AG10803 (cell line): ENCODE data around the gene TTLL11.
"Not testable (repeated sequence)": the region's sequence is repeated elsewhere in the genome, so short reads cannot be mapped to it uniquely, and the experiment has no call there.

ENCODE experiments used
- DNase-seq: peaks from one replicate; pipeline ENCODE4 v3.0.0; 2010; ENCODE audit warnings: low read depth
- H3K4me3 ChIP-seq: 2 replicates; pipeline ENCODE4 v1.5.1; 2011; ENCODE audit warnings: mild to moderate bottlenecking, low read length, control low read depth
- CTCF ChIP-seq: conservative IDR thresholded peaks from 2 replicates; pipeline ENCODE4 v1.5.1; 2011; ENCODE audit warnings: mild to moderate bottlenecking, low read length, control low read depth, inconsistent platforms

The TTLL11 gene

GRCh38 chr9:121801579-121801978, 291.5 kb downstream of the TTLL11 start:
- H3K4me3 ChIP-seq: no peak overlapping the region
- no peak for TF ChIP-seq CTCF
- DNase-seq: no peak

DNA sequence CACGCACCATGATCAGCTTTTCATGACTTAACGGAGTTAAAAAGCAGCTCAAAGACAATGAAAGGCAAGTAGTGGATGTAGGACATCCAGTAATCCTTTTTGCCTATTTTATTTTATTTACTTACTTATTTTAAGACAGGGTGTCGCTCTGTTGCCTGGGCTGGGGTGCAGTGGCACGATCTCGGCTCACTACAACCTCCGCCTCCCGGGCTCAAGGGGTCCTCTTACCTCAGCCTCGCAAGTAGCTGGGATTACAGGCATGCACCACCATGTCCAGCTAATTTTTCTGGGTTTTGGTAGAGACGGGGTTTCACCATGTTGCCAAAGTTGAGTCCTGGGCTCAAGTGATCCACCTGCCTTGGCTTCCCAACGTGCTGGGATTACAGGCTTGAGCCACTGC, 292.7 kb downstream of the TTLL11 start:
- no peak for DNase-seq
- no peak for TF ChIP-seq CTCF
- no peak overlapping the region for H3K4me3 ChIP-seq

GRCh38 chr9:121798941-121799340, 294.2 kb downstream of the TTLL11 start:
- TF ChIP-seq CTCF: no peak
- no peak for DNase-seq
- H3K4me3 ChIP-seq: no peak overlapping the region

DNA sequence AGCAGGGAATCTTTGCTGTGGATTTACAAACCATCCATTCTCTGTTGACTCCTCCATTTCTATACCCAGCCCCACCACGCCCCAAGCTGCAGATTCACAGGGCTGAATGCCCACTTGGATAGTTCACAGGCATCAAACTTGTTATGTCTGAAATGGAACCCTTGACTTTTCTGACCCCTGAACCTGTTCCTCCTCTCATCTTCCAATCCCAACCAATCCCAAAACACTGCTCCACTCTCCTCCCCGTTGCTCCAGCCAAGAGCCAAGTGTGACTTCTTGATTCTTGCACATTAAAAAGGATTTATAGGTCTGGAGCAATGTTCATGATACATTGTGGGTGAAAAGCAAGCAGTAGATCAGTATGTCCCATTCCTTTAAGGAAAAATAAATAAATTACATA, 296.0 kb downstream of the TTLL11 start:
- no peak overlapping the region for H3K4me3 ChIP-seq
- no peak for TF ChIP-seq CTCF

GRCh38 chr9:121794334-121794733, 298.8 kb downstream of the TTLL11 start:
- not testable (repeated sequence) for DNase-seq, H3K4me3 ChIP-seq

More for the DNA sequence above, 296.0 kb downstream of the TTLL11 start:
- no peak for DNase-seq

DNA sequence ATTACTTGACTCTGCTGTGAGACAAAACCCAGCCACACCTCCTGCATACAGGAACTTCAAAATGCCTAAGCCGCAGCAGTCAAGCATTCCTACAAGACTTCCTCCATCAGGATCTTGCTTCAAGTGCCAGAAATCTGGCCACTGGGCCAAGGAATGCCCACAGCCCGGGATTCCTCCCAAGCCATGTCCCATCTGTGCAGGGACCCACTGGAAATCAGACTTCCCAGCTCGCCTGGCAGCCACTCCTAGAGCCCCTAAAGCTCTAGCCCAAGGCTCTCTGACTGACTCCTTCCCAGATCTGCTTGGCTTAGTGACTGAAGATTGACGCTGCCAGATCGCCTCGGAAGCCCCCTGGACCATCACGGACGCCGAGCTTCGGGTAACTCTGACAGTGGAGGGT, 300.6 kb downstream of the TTLL11 start:
- not testable (repeated sequence) for DNase-seq, H3K4me3 ChIP-seq

- TF ChIP-seq CTCF: no peak
- no peak overlapping the region for H3K4me3 ChIP-seq
- DNase-seq: no peak
Measured at GRCh38 chr9:121790841-121791240, 302.3 kb downstream of the TTLL11 start.

DNA sequence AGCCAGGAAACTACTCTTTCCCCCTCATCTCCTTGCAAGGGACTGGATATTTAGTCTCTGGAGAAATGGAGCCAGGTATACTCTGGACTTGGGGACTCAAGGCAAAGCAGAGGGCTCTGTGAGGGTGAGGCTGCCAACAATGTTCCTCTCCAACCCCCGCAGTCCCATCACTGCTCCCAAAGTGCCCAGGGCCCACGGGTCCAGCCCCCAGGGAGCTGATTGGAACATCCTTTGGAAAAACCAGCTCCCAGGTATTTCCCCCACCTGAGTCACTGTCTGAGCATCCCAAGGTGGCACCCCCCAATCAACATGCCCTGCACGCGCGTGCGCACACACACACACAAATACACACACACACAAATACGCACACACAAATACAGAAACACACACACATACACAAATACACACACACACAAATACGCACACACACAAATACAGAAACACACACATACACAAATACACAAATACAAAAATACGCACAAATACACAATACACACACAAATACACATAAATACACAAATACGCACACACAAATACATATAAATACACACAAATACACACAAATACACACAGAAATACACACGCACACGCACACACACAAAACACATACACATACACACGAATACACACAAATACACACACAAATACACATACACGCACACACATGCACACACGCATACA, 304.3 kb downstream of the TTLL11 start:
- DNase-seq: no peak
- no peak overlapping the region for H3K4me3 ChIP-seq
- TF ChIP-seq CTCF: no peak
